IPS DF 4.7 (cell line): ENCODE results near the gene NEGR1.
"Not testable (repeated sequence)": the region's sequence is repeated elsewhere in the genome, so short reads cannot be mapped to it uniquely, and the experiment has no call there.

Experiments
- DNase-seq: peaks from one replicate; pipeline ENCODE4 v3.0.0-alpha.2; 2013; ENCODE audit warnings: low spot score; ENCODE audit errors: extremely low read depth

Gene NEGR1

GRCh38 chr1:71949681-71950080 lies 332.7 kb downstream of the NEGR1 start:
- DNase-seq = no peak

DNA sequence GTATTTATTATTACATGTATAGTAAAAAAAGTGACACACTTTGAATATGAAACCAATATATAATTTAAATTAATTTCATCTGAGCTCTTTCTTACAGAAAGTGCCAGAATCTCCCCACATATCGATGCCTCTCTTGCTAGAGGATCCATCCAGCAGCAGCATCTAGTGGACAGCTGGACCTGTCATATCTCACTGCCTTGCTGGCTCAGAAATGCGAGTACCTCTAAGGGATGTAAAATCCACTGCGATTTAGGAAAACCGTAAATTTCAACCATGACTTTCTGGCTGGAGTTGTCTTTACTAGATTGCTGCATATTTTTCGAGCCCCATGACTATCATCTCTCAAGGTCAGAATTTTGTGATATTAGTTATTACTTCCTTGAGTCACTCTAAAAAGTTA lies 333.8 kb downstream of the NEGR1 start:
- no peak for DNase-seq

- no peak for DNase-seq
Measured at GRCh38 chr1:71944006-71944405, 338.3 kb downstream of the NEGR1 start.

DNA sequence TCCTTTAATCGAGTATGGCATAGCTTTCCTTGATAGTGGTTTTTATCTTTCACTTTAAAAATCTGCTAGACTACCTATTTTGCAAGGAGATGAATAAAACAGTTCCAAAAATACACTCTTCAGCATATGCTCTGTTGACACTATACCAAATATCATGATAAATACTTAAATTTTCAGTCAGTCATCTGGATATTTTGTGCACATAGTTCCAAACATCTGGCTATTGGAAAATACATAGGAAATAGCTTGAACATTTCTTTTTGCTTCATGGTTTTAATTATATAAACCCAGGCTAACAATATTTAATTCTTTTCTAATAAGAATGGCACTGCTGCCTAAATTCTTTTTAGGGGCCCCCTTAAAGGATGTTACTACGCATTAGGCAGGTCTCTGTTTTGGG lies 342.1 kb downstream of the NEGR1 start:
- DNase-seq = no peak

DNA sequence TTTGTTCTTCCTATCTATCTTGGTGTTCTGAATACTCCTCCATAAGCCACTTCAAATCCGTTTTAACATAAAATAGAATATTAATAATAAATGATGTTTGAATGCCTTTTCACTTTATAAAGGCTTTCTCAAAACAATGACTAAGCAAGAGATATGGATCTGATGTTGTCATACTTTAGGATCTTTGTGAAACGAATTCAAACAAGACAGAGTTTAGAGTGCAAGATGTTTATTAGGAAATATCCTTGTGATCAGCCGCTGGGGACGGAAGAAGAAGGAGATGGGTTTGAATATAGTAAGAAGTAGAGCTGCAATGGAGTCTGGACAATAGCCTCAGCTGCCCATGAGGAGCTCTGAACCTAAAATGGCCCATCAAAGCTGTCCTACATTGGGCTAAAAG lies 351.8 kb downstream of the NEGR1 start:
- no peak for DNase-seq

- DNase-seq = no peak
Measured at GRCh38 chr1:71921935-71922559, 360.3 kb downstream of the NEGR1 start.

- no peak for DNase-seq
Measured at GRCh38 chr1:71921204-71921603, 361.1 kb downstream of the NEGR1 start.

GRCh38 chr1:71920556-71920955 lies 361.8 kb downstream of the NEGR1 start:
- no peak for DNase-seq

- DNase-seq = no peak
Measured at GRCh38 chr1:71919811-71920509, 362.4 kb downstream of the NEGR1 start.

GRCh38 chr1:71918630-71919029 lies 363.7 kb downstream of the NEGR1 start:
- no peak for DNase-seq

DNA sequence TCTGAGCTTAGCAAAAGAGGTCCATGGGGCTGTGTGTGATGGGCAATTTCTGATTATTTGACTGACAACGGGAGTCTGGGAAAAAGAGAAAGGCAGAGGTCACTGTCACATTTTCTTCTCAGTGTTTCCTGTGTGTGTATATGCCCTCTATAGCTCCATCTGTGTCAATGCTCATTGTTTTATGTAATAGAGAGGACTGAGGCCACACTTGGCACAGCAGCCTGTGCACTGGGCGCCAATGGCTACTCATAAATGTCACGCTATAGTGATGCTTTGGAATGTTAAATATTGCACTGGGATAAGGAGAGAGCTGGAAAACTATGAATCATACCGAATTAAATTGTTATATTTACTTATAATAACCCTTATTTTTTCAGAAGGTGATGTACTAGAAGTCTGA lies 365.4 kb downstream of the NEGR1 start:
- no peak for DNase-seq

- no peak for DNase-seq
Measured at GRCh38 chr1:71914626-71915025, 367.7 kb downstream of the NEGR1 start.

DNA sequence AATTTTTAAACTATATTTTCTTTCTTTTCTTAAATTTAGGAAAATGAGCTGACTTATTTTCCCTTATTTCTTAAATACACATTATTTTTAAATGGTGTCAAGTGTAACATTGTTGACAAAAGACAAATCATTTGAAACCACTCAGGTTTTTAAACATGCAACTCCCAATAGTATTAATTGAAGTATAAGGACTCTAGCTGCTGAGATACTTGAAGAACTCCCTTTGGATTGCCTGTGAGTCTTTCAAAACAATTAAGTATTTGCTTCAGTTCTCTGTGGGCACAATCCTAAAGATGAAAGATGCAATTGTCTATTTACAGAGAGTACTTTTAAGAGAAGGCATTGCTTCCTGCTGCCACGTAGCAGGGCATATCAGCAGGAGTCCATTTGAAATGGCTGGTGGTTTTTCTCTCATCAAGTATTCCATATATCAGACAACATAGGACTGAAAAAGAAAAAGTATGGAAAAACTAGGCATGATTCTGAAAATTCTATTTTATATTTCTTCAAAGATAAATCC lies 373.4 kb downstream of the NEGR1 start:
- no peak for DNase-seq

DNA sequence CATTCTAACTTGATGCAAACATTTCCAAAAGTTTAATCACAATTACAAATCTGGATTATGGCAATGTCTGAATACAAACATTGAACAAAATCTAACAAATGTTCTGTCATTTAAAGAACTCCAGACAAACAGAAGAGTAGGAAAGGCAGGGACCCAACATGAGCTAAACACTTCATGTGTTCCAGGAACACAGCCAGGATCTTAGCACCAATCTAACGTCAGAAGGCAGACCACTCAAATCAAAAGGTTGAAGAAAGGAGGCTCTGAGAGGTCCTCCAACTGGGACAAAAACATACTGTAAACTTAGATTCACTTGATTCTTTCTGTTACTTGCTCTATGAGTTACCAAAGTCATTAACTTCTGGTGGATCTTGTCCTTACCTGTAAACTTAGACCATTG lies 374.0 kb downstream of the NEGR1 start:
- DNase-seq = no peak

DNA sequence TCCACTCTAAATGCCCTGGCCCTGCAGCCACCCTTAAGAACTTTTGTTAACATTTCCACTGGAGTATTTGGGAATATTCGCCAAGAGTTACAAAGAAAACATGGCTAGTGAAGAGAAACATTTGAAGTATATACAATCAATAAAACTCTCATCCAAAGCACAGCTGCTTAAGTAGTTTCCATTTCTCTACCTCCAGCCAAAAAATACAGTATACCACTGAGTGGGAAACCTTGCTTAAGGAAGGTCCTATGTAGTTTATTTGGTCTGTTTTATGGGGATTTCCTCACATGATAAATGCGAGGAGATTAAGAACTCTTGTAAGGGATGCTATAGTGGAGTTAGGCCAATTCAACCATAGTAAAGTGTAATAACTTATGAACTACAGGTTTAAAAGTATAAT lies 382.5 kb downstream of the NEGR1 start:
- DNase-seq = no peak

DNA sequence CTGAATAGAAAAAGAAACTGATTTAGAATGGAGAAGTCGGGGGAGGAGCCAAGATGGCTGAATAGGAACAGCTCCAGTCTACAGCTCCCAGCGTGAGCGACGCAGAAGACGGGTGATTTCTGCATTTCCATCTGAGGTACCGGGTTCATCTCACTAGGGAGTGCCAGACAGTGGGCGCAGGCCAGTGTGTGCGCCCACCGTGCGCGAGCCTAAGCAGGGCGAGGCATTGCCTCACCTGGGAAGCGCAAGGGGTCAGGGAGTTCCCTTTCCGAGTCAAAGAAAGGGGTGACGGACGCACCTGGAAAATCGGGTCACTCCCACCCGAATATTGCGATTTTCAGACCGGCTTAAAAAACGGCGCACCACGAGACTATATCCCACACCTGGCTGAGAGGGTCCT lies 394.2 kb downstream of the NEGR1 start:
- DNase-seq = not testable (repeated sequence)

- no peak for DNase-seq
Measured at GRCh38 chr1:71885171-71885570, 397.2 kb downstream of the NEGR1 start.

GRCh38 chr1:71882637-71883036 lies 399.7 kb downstream of the NEGR1 start:
- no peak for DNase-seq

DNA sequence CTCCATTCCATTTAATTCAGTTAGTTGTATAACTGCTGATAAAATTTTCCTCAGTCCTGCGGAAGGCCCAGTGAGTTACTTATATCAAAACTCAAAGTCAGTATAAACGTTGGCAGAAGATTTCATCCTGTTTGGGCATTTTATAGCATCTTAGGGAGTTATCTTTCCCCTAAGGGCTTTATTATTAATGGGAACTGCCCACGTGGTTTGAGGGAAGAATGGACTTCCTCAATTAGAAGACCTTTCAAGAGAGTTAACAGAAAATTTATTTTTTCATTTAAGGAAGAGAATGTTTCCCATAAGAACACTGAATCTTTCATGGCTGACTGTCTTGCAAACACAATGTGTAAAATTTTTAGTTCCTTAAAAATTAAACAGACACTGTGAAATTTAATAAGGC lies 400.1 kb downstream of the NEGR1 start:
- no peak for DNase-seq

- DNase-seq = no peak
Measured at GRCh38 chr1:71881611-71882010, 400.7 kb downstream of the NEGR1 start.

GRCh38 chr1:71869326-71869725 lies 413.0 kb downstream of the NEGR1 start:
- DNase-seq = no peak

DNA sequence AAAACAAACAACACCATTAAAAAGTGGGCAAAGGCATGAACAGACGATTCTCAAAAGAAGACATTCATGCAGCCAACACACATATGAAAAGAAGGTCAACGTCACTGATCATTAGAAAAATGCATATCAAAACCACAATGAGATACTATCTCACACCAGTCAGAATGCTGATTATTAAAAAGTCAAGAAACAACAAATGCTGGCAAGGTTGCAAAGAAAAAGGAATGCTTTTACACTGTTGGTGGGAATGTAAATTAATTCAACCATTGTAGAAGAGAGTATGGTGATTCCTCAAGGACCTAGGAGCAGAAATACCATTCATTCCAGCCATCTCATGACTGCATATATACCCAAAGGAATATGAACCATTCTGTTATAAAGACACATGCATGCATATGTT lies 419.6 kb downstream of the NEGR1 start:
- no peak for DNase-seq

GRCh38 chr1:71861022-71861421 lies 421.3 kb downstream of the NEGR1 start:
- DNase-seq = no peak
